Cerebellar nuclear complex (tissue), 1 donor: ENCODE results near the gene KLHL24.
A peak's percentile ranks its signal among the peaks of the same experiment; 100 is the strongest.
"Not testable (repeated sequence)": the region's sequence is repeated elsewhere in the genome, so short reads cannot be mapped to it uniquely, and the experiment has no call there.

Experiments used
- DNase-seq, 2 experiments: peaks; one replicate each; lab custom pipeline; 2025; lab: John Stamatoyannopoulos, UW

The KLHL24 gene

GRCh38 chr3:183635431-183636220 lies at the start of gene KLHL24:
TSS of gene KLHL24 (plus strand) at chr3:183635623. CDS start at chr3:183650357, 14,734 bp downstream.
- peak; percentile 46 to 89 for DNase-seq

- DNase-seq, result no peak
Measured at GRCh38 chr3:183586477-183586876, 48.9 kb upstream of the KLHL24 start.

- DNase-seq, result no peak
Measured at GRCh38 chr3:183587336-183587735, 48.1 kb upstream of the KLHL24 start.

GRCh38 chr3:183590442-183590841 lies 45.0 kb upstream of the KLHL24 start:
- no peak for DNase-seq

- DNase-seq, result no peak
Measured at GRCh38 chr3:183591881-183592521, 43.4 kb upstream of the KLHL24 start.

GRCh38 chr3:183592821-183593220 lies 42.6 kb upstream of the KLHL24 start:
- DNase-seq, result no peak

- no peak for DNase-seq
Measured at GRCh38 chr3:183594636-183595035, 40.8 kb upstream of the KLHL24 start.

GRCh38 chr3:183597959-183598358 lies 37.5 kb upstream of the KLHL24 start:
- no peak for DNase-seq

GRCh38 chr3:183611326-183611725 lies 24.1 kb upstream of the KLHL24 start:
- not testable (repeated sequence) for DNase-seq

- DNase-seq, result no peak
Measured at GRCh38 chr3:183613366-183614285, 21.8 kb upstream of the KLHL24 start.

GRCh38 chr3:183618542-183618941 lies 16.9 kb upstream of the KLHL24 start:
- DNase-seq, result no peak

- no peak for DNase-seq
Measured at GRCh38 chr3:183619010-183619409, 16.4 kb upstream of the KLHL24 start.

- no peak for DNase-seq
Measured at GRCh38 chr3:183619624-183620251, 15.7 kb upstream of the KLHL24 start.

- DNase-seq, result no peak
Measured at GRCh38 chr3:183620252-183620628, 15.2 kb upstream of the KLHL24 start.

- not testable (repeated sequence) for DNase-seq
Measured at GRCh38 chr3:183622473-183622872, 12.9 kb upstream of the KLHL24 start.

- no peak for DNase-seq
Measured at GRCh38 chr3:183626877-183627594, 8.4 kb upstream of the KLHL24 start.

- DNase-seq, result no peak
Measured at GRCh38 chr3:183629546-183630301, 5.7 kb upstream of the KLHL24 start.

GRCh38 chr3:183631715-183632114 lies 3.7 kb upstream of the KLHL24 start:
- DNase-seq, result no peak

GRCh38 chr3:183632725-183633124 lies 2.7 kb upstream of the KLHL24 start:
- DNase-seq, result not testable (repeated sequence)

- DNase-seq, result no peak
Measured at GRCh38 chr3:183634707-183635106, 716 bp upstream of the KLHL24 start.

- DNase-seq, result no peak
Measured at GRCh38 chr3:183635107-183635430, 354 bp upstream of the KLHL24 start.
